B cell (primary cell): ENCODE measurements around the gene KCNC1. TPM values are rescaled to one million over a fixed set of nuclear protein-coding genes. Genes with fewer than 3 reads are reported as not detected.

ENCODE experiments used
- ATAC-seq: fragments of 200-7000 bp; cut with Tn5 transposase; one replicate; pipeline ENCODE4 v1.10.0; 2021; ENCODE audit warnings: low read depth, mild to moderate bottlenecking, moderate number of reproducible peaks, moderate library complexity
- CTCF ChIA-PET: fragments of 350-600 bp; sonication (Branson Sonifier 250); formaldehyde crosslinking; loops from one replicate; lab custom pipeline; 2021; ENCODE audit warnings: antibody characterized with exemption, inconsistent platforms; lab: Charles Lee
- POLR2A ChIA-PET: fragments of 350-600 bp; sonication (Branson Sonifier 250); formaldehyde crosslinking; loops from one replicate; lab custom pipeline; 2021; ENCODE audit warnings: antibody characterized with exemption; lab: Charles Lee
- DNase-seq: peaks from one replicate; pipeline ENCODE4 v3.0.0; 2013
- H2AFZ ChIP-seq: 2 replicates; pipeline ENCODE4 v1.6.1; 2012; ENCODE audit warnings: mild to moderate bottlenecking, low read depth, low read length; ENCODE audit not compliant: insufficient read depth, poor library complexity, severe bottlenecking
- H3K27ac ChIP-seq, 2 donors: 1 replicate in 1 of 2; 2 replicates in 1 of 2; pipeline ENCODE4 v1.5.1; 2012 to 2013; ENCODE audit warnings: low read length in 2 of 2, mild to moderate bottlenecking in 2 of 2, moderate library complexity in 1 of 2
- H3K27me3 ChIP-seq, 4 experiments: fragments of 200-600 bp in 1 of 4; sonication (generic) in 1 of 4; replicated peaks in 1 of 4; 1 replicate in 2 of 4; 2 replicates in 2 of 4; pipeline versions ENCODE4 v1.6.1 to v1.7.0; 2013 to 2016; ENCODE audit warnings: low read length in 3 of 4, mild to moderate bottlenecking in 2 of 4, mixed read lengths in 1 of 4, moderate library complexity in 1 of 4; ENCODE audit not compliant: insufficient read depth in 4 of 4, control insufficient read depth in 3 of 4; ENCODE audit errors: control extremely low read depth in 1 of 4
- H3K36me3 ChIP-seq, 2 experiments: replicated peaks in 1 of 2; 1 replicate in 1 of 2; 2 replicates in 1 of 2; pipeline versions ENCODE4 v1.6.1 to v1.7.1; 2013; ENCODE audit warnings: low read length in 1 of 2; ENCODE audit not compliant: insufficient read depth in 2 of 2, control insufficient read depth in 1 of 2; ENCODE audit errors: control extremely low read depth in 1 of 2, extremely low read depth in 1 of 2
- H3K4me1 ChIP-seq, 2 donors: fragments of 200-600 bp in 1 of 2; sonication (generic) in 1 of 2; 1 replicate in 1 of 2; 2 replicates in 1 of 2; pipeline versions ENCODE4 v1.5.1 to v1.6.1; 2013 to 2017; ENCODE audit warnings: low read length in 2 of 2; ENCODE audit not compliant: control insufficient read depth in 2 of 2, insufficient read depth in 2 of 2
- H3K4me2 ChIP-seq: replicated peaks from 2 replicates; pipeline ENCODE3; 2012; ENCODE audit warnings: mild to moderate bottlenecking, low read depth, low read length; ENCODE audit not compliant: poor library complexity, severe bottlenecking
- H3K4me3 ChIP-seq, 5 experiments: fragments of 200-600 bp in 1 of 5; sonication (generic) in 1 of 5; 1 replicate in 3 of 5; 2 replicates in 2 of 5; pipeline versions ENCODE4 v1.5.1 to v1.7.0; 2011 to 2016; ENCODE audit warnings: low read length in 4 of 5, mild to moderate bottlenecking in 4 of 5, low read depth in 2 of 5, control low read depth in 1 of 5, moderate library complexity in 1 of 5; ENCODE audit not compliant: insufficient read depth in 1 of 5; ENCODE audit errors: control extremely low read depth in 1 of 5, extremely low read depth in 1 of 5
- H3K79me2 ChIP-seq: fragments of 200-600 bp; sonication (generic); one replicate; pipeline ENCODE4 v1.6.0; 2016; ENCODE audit warnings: low read length; ENCODE audit not compliant: control insufficient read depth, insufficient read depth
- H3K9ac ChIP-seq: fragments of 200-600 bp; sonication (generic); 2 replicates; pipeline ENCODE4 v1.6.1; 2017; ENCODE audit warnings: mild to moderate bottlenecking, low read length, moderate library complexity
- H3K9me3 ChIP-seq, 3 donors: one replicate each; pipeline versions ENCODE4 v1.6.1 to v1.7.1; 2013; ENCODE audit warnings: low read length in 2 of 3; ENCODE audit not compliant: control insufficient read depth in 2 of 3, insufficient read depth in 1 of 3; ENCODE audit errors: control extremely low read depth in 1 of 3
- H4K20me1 ChIP-seq: 2 replicates; pipeline ENCODE4 v1.6.0; 2012; ENCODE audit warnings: mild to moderate bottlenecking, low read length; ENCODE audit not compliant: insufficient read depth, control insufficient read depth, poor library complexity, severe bottlenecking
- H3K27ac Mint-ChIP-seq: one replicate; pipeline ENCODE4 v1.8.0; 2021; ENCODE audit warnings: mixed read lengths
- H3K27me3 Mint-ChIP-seq: one replicate; pipeline ENCODE4 v1.8.0; 2021; ENCODE audit warnings: mixed read lengths
- H3K4me1 Mint-ChIP-seq: one replicate; pipeline ENCODE4 v1.8.0; 2021; ENCODE audit warnings: mixed read lengths
- H3K4me3 Mint-ChIP-seq: one replicate; pipeline ENCODE4 v1.8.0; 2021; ENCODE audit warnings: mixed read lengths
- H3K9me3 Mint-ChIP-seq: one replicate; pipeline ENCODE4 v1.8.0; 2022; ENCODE audit warnings: mixed read lengths; ENCODE audit not compliant: insufficient read depth
- CTCF ChIP-seq: fragments of 200-600 bp; IDR thresholded peaks from one replicate; pipeline ENCODE4 v1.8.0; 2022; ENCODE audit warnings: antibody characterized with exemption, mild to moderate bottlenecking
- EZH2 ChIP-seq: IDR thresholded peaks from 2 replicates; pipeline ENCODE4 v1.6.1; 2012; ENCODE audit warnings: borderline replicate concordance, low read depth, mild to moderate bottlenecking, moderate library complexity, low read length; ENCODE audit not compliant: insufficient read depth, poor library complexity, severe bottlenecking
- WGBS: methylation state at CpG from one replicate; pipeline ENCODE4 v1.1.5; 2013; ENCODE audit warnings: missing lambda C conversion rate; ENCODE audit not compliant: insufficient coverage; 5-methylcytosine and 5-hydroxymethylcytosine counted together
- intact Hi-C: fragments of 100-400 bp; cut with micrococcal nuclease; formaldehyde crosslinking; loops from one replicate; pipeline ENCODE4 v1.10.0; 2022
- polyA plus RNA-seq: library from polyadenylated mRNA; depleted of rRNA; stranded (reverse); fragments of >200 nt; gene quantifications from 2 replicates; pipeline ENCODE4 v1.2.3, GENCODE V29; 2012
- total RNA-seq, 2 donors: library from RNA; stranded (reverse); fragments of 120-200 nt in 1 of 2; gene quantifications; 1 replicate in 1 of 2; 2 replicates in 1 of 2; pipeline versions ENCODE4 v1.2.3 to v1.2.4, GENCODE V29; 2013 to 2022

Gene KCNC1
- total and polyA plus RNA-seq, 2 donors (not counting 1 experiment from before 2014, with no cell fraction given): not detected

DNA sequence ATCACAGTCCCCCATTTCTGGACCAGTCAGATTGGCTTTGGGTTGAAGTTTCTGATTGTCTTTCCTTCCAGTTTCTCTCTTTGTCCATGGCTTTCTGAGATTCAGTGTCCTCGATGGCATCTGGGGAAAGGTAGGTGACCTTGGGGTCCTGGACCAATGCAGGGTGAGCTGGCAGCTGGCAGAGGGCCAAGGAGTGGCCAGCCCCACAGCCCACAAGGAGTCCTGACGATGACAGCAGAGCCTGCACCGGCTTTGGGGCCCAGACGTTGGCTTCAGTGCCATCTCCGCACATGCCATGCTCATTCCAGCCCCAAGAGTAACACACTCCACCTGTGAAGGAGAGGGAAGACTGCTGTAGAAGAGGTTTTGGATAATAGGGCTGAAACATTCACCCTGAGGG is 53.5 kb downstream of the KCNC1 start:
- DNase-seq (no peak), ATAC-seq (no peak)
- Histone ChIP-seq H3K4me1 (no peaks in the 10 kb centered on the region), H3K9ac (no peak overlapping the region), H4K20me1 (no peaks in the 10 kb centered on the region), H3K9me3 (peaks cover 0 to 2% (median 0%) of the 10 kb centered on the region in 3 donors), H3K4me2 (no peak overlapping the region), H3K4me3 (no peak overlapping the region), H2AFZ (no peak overlapping the region), H3K36me3 (no peaks in the 10 kb centered on the region), H3K27ac (no peak overlapping the region), H3K79me2 (no peaks in the 10 kb centered on the region), H3K27me3 (no peaks in the 10 kb centered on the region)
- no peak for TF ChIP-seq EZH2
- TF ChIP-seq CTCF: no peak
- no peaks in the 10 kb centered on the region for H3K27me3 Mint-ChIP-seq
- no peak overlapping the region for H3K4me3 Mint-ChIP-seq
- 100% methylated on average over 1 of the region's 5 CpGs for WGBS
- no peaks in the 10 kb centered on the region for H3K9me3 Mint-ChIP-seq
- ChIA-PET POLR2A (no interaction called here), CTCF (no interaction called here)
- intact Hi-C loops: no loop called here
- H3K4me1 Mint-ChIP-seq: no peaks in the 10 kb centered on the region
- no peak overlapping the region for H3K27ac Mint-ChIP-seq

DNA sequence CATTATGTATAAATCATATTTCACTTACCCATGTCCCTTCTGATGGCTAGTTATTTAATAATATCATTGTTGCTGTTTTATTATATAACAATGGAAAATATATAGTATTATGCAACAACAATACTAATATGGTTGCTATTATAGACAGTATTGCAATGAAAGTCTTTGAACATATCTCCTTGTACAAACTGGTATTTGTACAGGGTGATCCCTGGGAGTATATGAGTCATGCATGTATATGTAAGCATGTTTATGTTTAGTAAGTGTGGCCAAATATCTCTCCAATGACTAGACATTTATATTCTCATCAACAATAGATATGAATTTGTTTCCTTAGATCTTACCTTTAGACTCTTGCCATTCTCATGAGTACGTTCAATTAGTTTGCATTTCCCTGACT is 55.9 kb downstream of the KCNC1 start:
- Histone ChIP-seq H3K4me2 (no peak overlapping the region), H3K27me3 (no peaks in the 10 kb centered on the region), H3K36me3 (no peaks in the 10 kb centered on the region), H3K4me1 (no peaks in the 10 kb centered on the region), H3K27ac (no peak overlapping the region), H2AFZ (no peak overlapping the region), H4K20me1 (no peaks in the 10 kb centered on the region), H3K4me3 (no peak overlapping the region), H3K9ac (no peak overlapping the region), H3K79me2 (no peaks in the 10 kb centered on the region), H3K9me3 (peaks cover 0 to 2% (median 0%) of the 10 kb centered on the region in 3 donors)
- TF ChIP-seq CTCF (no peak), EZH2 (no peak)
- Mint-ChIP-seq H3K27ac (no peak overlapping the region), H3K9me3 (no peaks in the 10 kb centered on the region), H3K4me3 (no peak overlapping the region), H3K27me3 (no peaks in the 10 kb centered on the region), H3K4me1 (no peaks in the 10 kb centered on the region)
- DNase-seq: no peak
- WGBS: no CpG with 5 or more reads among the region's 1 CpG
- intact Hi-C loops: no loop called here
- ChIA-PET CTCF (no interaction called here), POLR2A (no interaction called here)
- ATAC-seq: no peak
